Subcutaneous abdominal adipose tissue (tissue), 5 donors: ENCODE data around the gene DNLZ.

Experiments
- H3K27ac ChIP-seq: one replicate; pipeline ENCODE4 v1.7.0; 2013; ENCODE audit warnings: low read depth, mild to moderate bottlenecking, inconsistent platforms, low read length, moderate library complexity
- H3K27me3 ChIP-seq, 5 donors: one replicate each; pipeline ENCODE4 v1.7.0; 2013; ENCODE audit warnings: low read length in 5 of 5, inconsistent platforms in 1 of 5; ENCODE audit not compliant: control insufficient read depth in 5 of 5, insufficient read depth in 4 of 5
- H3K36me3 ChIP-seq, 5 donors: one replicate each; pipeline ENCODE4 v1.7.0; 2013; ENCODE audit warnings: low read length in 5 of 5; ENCODE audit not compliant: control insufficient read depth in 5 of 5, insufficient read depth in 5 of 5
- H3K4me1 ChIP-seq, 5 donors: one replicate each; pipeline ENCODE4 v1.7.0; 2013; ENCODE audit warnings: low read length in 5 of 5, mild to moderate bottlenecking in 3 of 5, moderate library complexity in 1 of 5; ENCODE audit not compliant: control insufficient read depth in 5 of 5, insufficient read depth in 5 of 5
- H3K4me3 ChIP-seq, 5 donors: one replicate each; pipeline ENCODE4 v1.7.0; 2013; ENCODE audit warnings: low read length in 5 of 5, low read depth in 1 of 5
- H3K9ac ChIP-seq, 5 donors: one replicate each; pipeline ENCODE4 v1.7.0; 2013; ENCODE audit warnings: low read length in 5 of 5, mild to moderate bottlenecking in 4 of 5, moderate library complexity in 3 of 5
- H3K9me3 ChIP-seq, 5 donors: one replicate each; pipeline ENCODE4 v1.7.0; 2013; ENCODE audit warnings: low read length in 5 of 5; ENCODE audit not compliant: control insufficient read depth in 5 of 5
- donor health status: healthy.
- donor health status: healthy.
- donor health status: healthy.
- donor health status: healthy.
- donor health status: healthy.

The DNLZ gene

GRCh38 chr9:136333045-136333444 lies 30.5 kb downstream of the DNLZ start:
- Histone ChIP-seq H3K9ac (no peak overlapping the region), H3K9me3 (no peaks in the 10 kb centered on the region), H3K36me3 (peaks cover 0 to 21% (median 4%) of the 10 kb centered on the region in 5 donors), H3K4me1 (peaks cover 0 to 12% (median 11%) of the 10 kb centered on the region in 5 donors), H3K4me3 (no peak overlapping the region), H3K27ac (no peak overlapping the region), H3K27me3 (peaks cover 0 to 3% (median 2%) of the 10 kb centered on the region in 5 donors)

GRCh38 chr9:136332482-136332983 lies 31.0 kb downstream of the DNLZ start:
- peaks cover 0 to 14% (median 13%) of the 10 kb centered on the region in 5 donors for H3K4me1 ChIP-seq

GRCh38 chr9:136331556-136332481 lies 31.7 kb downstream of the DNLZ start:
- peaks cover 0 to 17% (median 16%) of the 10 kb centered on the region in 5 donors for H3K4me1 ChIP-seq

More at GRCh38 chr9:136332482-136332983, 31.0 kb downstream of the DNLZ start:
- peaks cover 0 to 4% (median 3%) of the 10 kb centered on the region in 5 donors for H3K27me3 ChIP-seq
- no peaks in the 10 kb centered on the region for H3K9me3 ChIP-seq
- no peak overlapping the region for H3K9ac ChIP-seq
- H3K36me3 ChIP-seq = peaks cover 0 to 17% (median 4%) of the 10 kb centered on the region in 5 donors
- no peak overlapping the region for H3K4me3 ChIP-seq
- no peak overlapping the region for H3K27ac ChIP-seq

GRCh38 chr9:136331030-136331429 lies 32.5 kb downstream of the DNLZ start:
- Histone ChIP-seq H3K36me3 (peaks cover 0 to 5% (median 0%) of the 10 kb centered on the region in 5 donors), H3K27ac (no peak overlapping the region), H3K4me1 (peaks cover 0 to 25% (median 24%) of the 10 kb centered on the region in 5 donors), H3K27me3 (peaks cover 0 to 12% (median 3%) of the 10 kb centered on the region in 5 donors), H3K4me3 (no peak overlapping the region), H3K9ac (no peak overlapping the region), H3K9me3 (no peaks in the 10 kb centered on the region)

More at GRCh38 chr9:136331556-136332481, 31.7 kb downstream of the DNLZ start:
- Histone ChIP-seq H3K36me3 (peaks cover 0 to 12% (median 4%) of the 10 kb centered on the region in 5 donors), H3K9me3 (no peaks in the 10 kb centered on the region), H3K27ac (no peak overlapping the region), H3K4me3 (no peak overlapping the region), H3K27me3 (peaks cover 0 to 6% (median 3%) of the 10 kb centered on the region in 5 donors), H3K9ac (no peak overlapping the region)

GRCh38 chr9:136330406-136330990 lies 33.0 kb downstream of the DNLZ start:
- H3K9me3 ChIP-seq = no peaks in the 10 kb centered on the region
- peaks cover 0 to 28% (median 27%) of the 10 kb centered on the region in 5 donors for H3K4me1 ChIP-seq
- H3K4me3 ChIP-seq = no peak overlapping the region
- H3K27me3 ChIP-seq = peaks cover 0 to 13% (median 3%) of the 10 kb centered on the region in 5 donors
- H3K9ac ChIP-seq = no peak overlapping the region
- no peak overlapping the region for H3K27ac ChIP-seq
- H3K36me3 ChIP-seq = peaks cover 0 to 5% (median 0%) of the 10 kb centered on the region in 5 donors

GRCh38 chr9:136329636-136330405 lies 33.7 kb downstream of the DNLZ start:
- Histone ChIP-seq H3K4me3 (no peak overlapping the region), H3K4me1 (peaks cover 0 to 28% (median 27%) of the 10 kb centered on the region in 5 donors), H3K9me3 (no peaks in the 10 kb centered on the region), H3K9ac (no peak overlapping the region), H3K27ac (no peak overlapping the region), H3K36me3 (peaks cover 0 to 5% (median 0%) of the 10 kb centered on the region in 5 donors), H3K27me3 (peaks cover 0 to 16% (median 7%) of the 10 kb centered on the region in 5 donors)

GRCh38 chr9:136329211-136329627 lies 34.3 kb downstream of the DNLZ start:
- H3K27me3 ChIP-seq = peaks cover 0 to 20% (median 8%) of the 10 kb centered on the region in 5 donors
- peak overlapping the region in 1 of 5 donors; percentile 63 for H3K9ac ChIP-seq
- H3K4me1 ChIP-seq = peaks cover 0 to 28% (median 27%) of the 10 kb centered on the region in 5 donors
- H3K27ac ChIP-seq = no peak overlapping the region
- peaks cover 0 to 5% (median 0%) of the 10 kb centered on the region in 5 donors for H3K36me3 ChIP-seq
- peak overlapping the region in 1 of 5 donors; percentile 66 for H3K4me3 ChIP-seq
- H3K9me3 ChIP-seq = no peaks in the 10 kb centered on the region

GRCh38 chr9:136328622-136329041 lies 34.9 kb downstream of the DNLZ start:
- H3K9me3 ChIP-seq = no peaks in the 10 kb centered on the region
- H3K27ac ChIP-seq = no peak overlapping the region
- H3K9ac ChIP-seq = peak overlapping the region in 3 of 5 donors; percentile 63 to 77 (median 76)
- peaks cover 0 to 28% (median 27%) of the 10 kb centered on the region in 5 donors for H3K4me1 ChIP-seq
- H3K27me3 ChIP-seq = peaks cover 0 to 20% (median 10%) of the 10 kb centered on the region in 5 donors
- peaks cover 0 to 5% (median 0%) of the 10 kb centered on the region in 5 donors for H3K36me3 ChIP-seq
- peak overlapping the region in 3 of 5 donors; percentile 57 to 66 (median 59) for H3K4me3 ChIP-seq

- Histone ChIP-seq H3K9ac (peak overlapping the region in 3 of 5 donors; percentile 63 to 77 (median 76)), H3K36me3 (peaks cover 0 to 5% (median 0%) of the 10 kb centered on the region in 5 donors), H3K27ac (no peak overlapping the region), H3K27me3 (peaks cover 0 to 25% (median 12%) of the 10 kb centered on the region in 5 donors), H3K9me3 (no peaks in the 10 kb centered on the region), H3K4me1 (peaks cover 0 to 28% (median 27%) of the 10 kb centered on the region in 5 donors), H3K4me3 (peak overlapping the region in 4 of 5 donors; percentile 45 to 66 (median 58))
These were observed 35.4 kb downstream of the DNLZ start for GRCh38 chr9:136328011-136328621.
